ENCODE data around the gene BASP1. TPM values are rescaled to one million over a fixed set of nuclear protein-coding genes. Genes with fewer than 3 reads are reported as not detected.

The BASP1 gene
- total RNA-seq, 2 donors from 2014 or later: 60.3 to 63.0 TPM

- no peak for TF ChIP-seq CTCF (conservative IDR thresholded peaks at IDR 0.05)
- Histone ChIP-seq H3K27me3 (ENCODE audit: control insufficient read depth, insufficient read depth, low read length, poor library complexity, severe bottlenecking) (no peaks in the 10 kb centered on the region), H3K36me3 (ENCODE audit: control insufficient read depth, insufficient read depth, low read length) (no peaks in the 10 kb centered on the region), H3K4me1 (ENCODE audit: control insufficient read depth, insufficient read depth, low read length) (peaks cover 11% of the 10 kb centered on the region), H3K4me3 (ENCODE audit: low read length) (peak overlapping the region; percentile 24), H3K27ac (ENCODE audit: low read depth, low read length) (no peak overlapping the region), H3K9me3 (ENCODE audit: control insufficient read depth, low read length) (no peaks in the 10 kb centered on the region), H3K9ac (ENCODE audit: extremely low read depth, low read length, poor library complexity, severe bottlenecking) (no peak overlapping the region)
- DNase-seq: no peak
- 86 to 94% methylated on average over 4 of the region's 4 CpGs for WGBS, 2 experiments (ENCODE audit: insufficient coverage in 1 of 2, insufficient read length in 1 of 2)
- Mint-ChIP-seq H3K4me3 (no peak overlapping the region), H3K36me3 (ENCODE audit: low read depth) (no peaks in the 10 kb centered on the region), H3K27me3 (ENCODE audit: insufficient read depth) (peaks cover 7% of the 10 kb centered on the region), H3K9me3 (peaks cover 4% of the 10 kb centered on the region), H3K4me1 (peaks cover 27% of the 10 kb centered on the region), H3K27ac (peak overlapping the region; percentile 82)
Measured at GRCh38 chr5:17212191-17212590, 5.2 kb upstream of the BASP1 start.

DNA sequence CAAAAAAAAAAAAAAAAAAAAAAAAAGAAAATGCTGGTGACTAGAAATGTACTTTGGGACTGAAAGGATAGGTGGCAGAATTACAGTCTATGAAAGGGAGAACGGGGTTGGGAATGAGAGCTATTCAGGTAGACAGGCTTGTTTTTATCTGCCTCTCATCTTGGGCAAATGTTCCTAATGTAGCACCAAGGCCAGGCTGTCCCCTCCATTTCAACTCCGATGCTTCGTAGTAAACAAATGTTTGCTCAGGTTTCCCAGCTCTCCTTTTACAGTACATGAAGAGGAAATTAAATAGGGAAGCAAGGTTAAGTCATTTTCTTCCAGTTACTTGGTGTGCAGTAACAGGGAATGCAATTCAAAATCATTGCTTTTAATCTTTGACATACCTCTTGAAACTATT lies 4.4 kb upstream of the BASP1 start:
- Mint-ChIP-seq H3K4me1 (peaks cover 27% of the 10 kb centered on the region), H3K27ac (no peak overlapping the region)
- WGBS, 2 experiments (ENCODE audit: insufficient coverage in 1 of 2, insufficient read length in 1 of 2): 89 to 90% methylated on average over 2 to 3 of the region's 3 CpGs

DNA sequence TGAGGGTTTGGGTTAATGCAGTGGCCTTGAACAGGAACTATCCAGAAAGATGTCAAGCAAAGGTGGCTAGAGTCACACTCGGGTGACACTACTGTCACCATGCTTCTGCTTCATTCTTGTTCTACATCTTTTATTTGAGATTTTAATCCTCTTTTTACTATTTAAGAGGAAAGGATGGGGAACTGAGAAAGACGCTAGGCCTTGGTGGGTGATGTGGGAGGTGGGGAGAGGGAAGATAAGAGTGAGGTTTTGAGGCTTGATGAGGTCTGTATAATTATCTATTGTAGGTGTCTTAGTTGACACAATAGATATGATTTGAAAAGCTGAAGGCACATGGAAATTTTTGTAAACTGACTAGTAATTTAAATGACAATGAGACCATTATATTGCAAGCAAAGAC lies 3.5 kb upstream of the BASP1 start:
- Mint-ChIP-seq H3K27me3 (ENCODE audit: insufficient read depth) (peaks cover 7% of the 10 kb centered on the region), H3K36me3 (ENCODE audit: low read depth) (no peaks in the 10 kb centered on the region), H3K4me3 (no peak overlapping the region), H3K4me1 (peaks cover 28% of the 10 kb centered on the region), H3K27ac (no peak overlapping the region), H3K9me3 (peaks cover 4% of the 10 kb centered on the region)
- no peak for DNase-seq
- Histone ChIP-seq H3K9me3 (ENCODE audit: control insufficient read depth, low read length) (no peaks in the 10 kb centered on the region), H3K36me3 (ENCODE audit: control insufficient read depth, insufficient read depth, low read length) (no peaks in the 10 kb centered on the region), H3K4me3 (ENCODE audit: low read length) (no peak overlapping the region), H3K27me3 (ENCODE audit: control insufficient read depth, insufficient read depth, low read length, poor library complexity, severe bottlenecking) (no peaks in the 10 kb centered on the region), H3K4me1 (ENCODE audit: control insufficient read depth, insufficient read depth, low read length) (peaks cover 11% of the 10 kb centered on the region), H3K27ac (ENCODE audit: low read depth, low read length) (no peak overlapping the region), H3K9ac (ENCODE audit: extremely low read depth, low read length, poor library complexity, severe bottlenecking) (no peak overlapping the region)
- no peak for TF ChIP-seq CTCF (conservative IDR thresholded peaks at IDR 0.05)
- WGBS, 2 experiments (ENCODE audit: insufficient coverage in 1 of 2, insufficient read length in 1 of 2): 80 to 91% methylated on average over 1 to 2 of the region's 2 CpGs

More for the DNA sequence above, 4.4 kb upstream of the BASP1 start:
- Histone ChIP-seq H3K9ac (ENCODE audit: extremely low read depth, low read length, poor library complexity, severe bottlenecking) (no peak overlapping the region), H3K9me3 (ENCODE audit: control insufficient read depth, low read length) (no peaks in the 10 kb centered on the region), H3K27me3 (ENCODE audit: control insufficient read depth, insufficient read depth, low read length, poor library complexity, severe bottlenecking) (no peaks in the 10 kb centered on the region), H3K4me3 (ENCODE audit: low read length) (no peak overlapping the region), H3K27ac (ENCODE audit: low read depth, low read length) (no peak overlapping the region), H3K36me3 (ENCODE audit: control insufficient read depth, insufficient read depth, low read length) (no peaks in the 10 kb centered on the region), H3K4me1 (ENCODE audit: control insufficient read depth, insufficient read depth, low read length) (peaks cover 11% of the 10 kb centered on the region)
- Mint-ChIP-seq H3K9me3 (peaks cover 4% of the 10 kb centered on the region), H3K4me3 (no peak overlapping the region), H3K36me3 (ENCODE audit: low read depth) (no peaks in the 10 kb centered on the region), H3K27me3 (ENCODE audit: insufficient read depth) (peaks cover 7% of the 10 kb centered on the region)
- no peak for DNase-seq
- no peak for TF ChIP-seq CTCF (conservative IDR thresholded peaks at IDR 0.05)
